Hindlimb muscle (tissue), 1 donor: ENCODE measurements around the gene FASN. TPM values are rescaled to one million over a fixed set of nuclear protein-coding genes. Genes with fewer than 3 reads are reported as not detected.

ENCODE experiments used
- DNase-seq: peaks from one replicate; pipeline ENCODE4 v3.0.0-alpha.2; 2013
- polyA plus RNA-seq: library from polyadenylated mRNA; unstranded; fragments of 120-200 nt; gene quantifications from one replicate; pipeline ENCODE4 v1.2.1, GENCODE V29; 2013; ENCODE audit not compliant: insufficient read length

Gene FASN
- polyA plus RNA-seq, 1 donor: 34.7 TPM

DNA sequence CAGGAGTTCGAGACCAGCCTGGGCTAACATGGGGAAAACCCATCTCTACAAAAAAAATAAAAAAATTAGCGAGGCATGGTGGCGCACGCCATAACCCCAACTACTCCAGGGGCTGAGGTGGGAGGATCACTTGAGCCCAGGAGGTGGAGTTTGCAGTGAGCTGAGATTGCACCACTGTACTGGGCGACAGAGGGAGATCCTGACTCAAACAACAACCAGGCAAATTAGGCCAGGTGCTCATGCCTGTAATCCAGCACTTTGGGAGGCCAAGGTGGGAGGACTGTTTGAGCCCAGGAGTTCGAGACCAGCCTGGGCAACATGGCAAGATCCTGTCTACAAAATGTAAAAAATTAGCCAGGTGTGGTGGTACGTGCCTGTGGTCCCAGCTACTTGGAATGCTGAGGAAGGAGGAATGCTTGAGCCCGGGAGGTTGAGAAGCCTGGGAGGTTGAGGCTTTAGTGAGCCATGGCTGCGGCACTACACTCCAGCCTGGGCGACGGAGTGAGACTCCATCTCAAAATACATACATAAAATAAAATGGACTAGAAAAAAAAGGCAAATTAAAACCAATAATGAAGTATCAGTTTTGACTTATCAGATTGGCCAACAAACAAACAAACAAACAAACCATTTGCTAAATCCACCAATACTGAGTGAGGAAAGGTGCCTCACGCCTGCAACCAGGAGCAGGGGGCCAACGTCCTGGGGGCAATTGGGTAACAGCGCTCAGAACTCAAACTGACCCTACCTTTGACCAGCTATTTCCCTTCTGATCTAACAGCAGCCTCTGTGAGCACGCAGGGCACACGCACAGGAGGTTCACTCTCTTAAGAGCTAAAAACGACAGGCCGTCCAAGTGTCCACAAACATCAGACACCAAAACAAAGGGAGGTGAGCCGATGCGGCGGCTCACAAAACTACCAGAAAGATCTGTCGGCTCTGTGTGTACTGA lies 19.4 kb upstream of the FASN start:
- no peak for DNase-seq

DNA sequence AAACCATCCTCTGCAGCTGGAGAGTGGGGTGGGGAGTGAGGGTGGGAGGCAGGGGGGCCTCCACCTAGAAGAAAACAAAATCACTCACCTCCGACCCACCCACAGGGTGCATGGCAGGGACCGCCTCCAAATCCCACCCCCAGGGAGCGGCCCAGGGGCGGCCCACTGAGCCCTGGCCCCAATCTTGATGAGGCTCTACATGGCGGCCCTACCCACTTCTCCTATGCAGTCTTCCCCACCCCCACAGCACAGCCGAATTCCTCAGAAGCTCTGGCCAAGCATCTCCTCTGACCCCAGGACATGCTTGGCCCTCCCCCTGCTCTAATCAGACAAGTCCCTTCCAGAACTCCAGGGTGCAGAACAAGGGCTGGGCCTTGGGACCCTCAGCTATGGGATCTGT lies 18.2 kb upstream of the FASN start:
- DNase-seq: no peak

GRCh38 chr17:82114872-82115271 lies 16.8 kb upstream of the FASN start:
- DNase-seq: no peak

DNA sequence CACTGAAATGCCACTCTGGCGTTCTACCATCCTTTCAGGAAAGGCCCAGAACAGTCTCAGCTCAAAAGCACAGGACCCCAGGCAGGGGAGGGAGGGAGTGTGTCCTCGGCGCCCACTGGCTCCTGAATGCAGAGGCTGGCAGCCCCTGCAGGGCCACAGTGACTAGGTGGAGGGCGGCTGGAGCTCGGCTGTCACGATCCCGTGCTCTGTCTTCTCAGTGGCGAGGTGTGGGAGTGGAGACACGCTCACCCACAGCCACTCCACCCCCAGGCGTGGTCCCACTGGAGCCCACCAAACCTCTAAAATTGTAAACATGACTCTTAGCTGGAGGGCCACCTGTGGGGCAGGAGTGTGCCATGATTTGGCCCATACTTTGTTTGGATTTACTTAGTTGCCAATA lies 16.4 kb upstream of the FASN start:
- DNase-seq: no peak

GRCh38 chr17:82113941-82114340 lies 15.9 kb upstream of the FASN start:
- DNase-seq: no peak

GRCh38 chr17:82113422-82113821 lies 15.4 kb upstream of the FASN start:
- DNase-seq: no peak

- no peak for DNase-seq
Measured at GRCh38 chr17:82112914-82113311, 14.9 kb upstream of the FASN start.

GRCh38 chr17:82112181-82112913 lies 14.3 kb upstream of the FASN start:
- DNase-seq: no peak

DNA sequence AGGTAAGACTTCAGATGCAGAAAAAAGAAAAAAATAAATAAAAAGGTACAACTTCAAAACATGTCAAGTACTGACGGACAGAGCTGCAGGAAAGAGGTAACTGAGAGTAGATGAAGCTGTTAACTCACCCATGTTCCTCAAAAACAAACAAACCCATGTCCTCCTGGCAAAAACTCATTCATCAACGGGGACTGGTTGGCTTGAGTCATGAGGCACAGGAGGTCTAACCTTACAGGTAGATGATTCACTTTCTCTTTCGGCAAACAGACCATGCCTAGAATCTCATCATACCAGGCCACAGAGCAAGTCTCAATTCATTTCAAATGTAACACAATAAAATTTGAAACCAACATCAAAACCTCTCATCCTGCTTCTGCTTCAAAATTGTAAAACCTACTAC lies 12.3 kb upstream of the FASN start:
- DNase-seq: no peak

DNA sequence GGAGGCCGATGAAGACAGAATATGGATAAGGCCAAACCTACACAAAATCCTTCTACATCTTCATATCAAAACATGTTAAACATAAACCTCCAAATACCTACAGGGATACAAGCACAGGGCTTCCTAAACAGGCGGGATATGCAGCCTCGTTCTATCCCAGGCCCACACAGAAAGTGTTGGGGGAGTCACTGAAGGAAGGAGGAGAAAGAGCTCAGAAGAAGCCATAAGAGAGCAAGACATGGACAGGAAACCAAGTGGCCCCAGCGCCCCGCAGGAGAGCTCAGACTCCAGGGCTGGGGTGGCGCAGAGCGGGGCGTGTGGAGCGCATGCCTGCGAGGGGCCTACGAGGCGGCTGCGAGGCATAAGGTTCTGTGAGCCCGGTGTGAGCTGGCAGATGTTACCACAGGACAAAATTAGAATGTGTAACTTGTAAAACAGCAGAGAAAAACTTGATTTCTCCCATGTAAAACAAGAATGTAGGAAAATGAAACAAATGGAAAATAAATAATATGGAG lies 11.0 kb upstream of the FASN start:
- DNase-seq: no peak

DNA sequence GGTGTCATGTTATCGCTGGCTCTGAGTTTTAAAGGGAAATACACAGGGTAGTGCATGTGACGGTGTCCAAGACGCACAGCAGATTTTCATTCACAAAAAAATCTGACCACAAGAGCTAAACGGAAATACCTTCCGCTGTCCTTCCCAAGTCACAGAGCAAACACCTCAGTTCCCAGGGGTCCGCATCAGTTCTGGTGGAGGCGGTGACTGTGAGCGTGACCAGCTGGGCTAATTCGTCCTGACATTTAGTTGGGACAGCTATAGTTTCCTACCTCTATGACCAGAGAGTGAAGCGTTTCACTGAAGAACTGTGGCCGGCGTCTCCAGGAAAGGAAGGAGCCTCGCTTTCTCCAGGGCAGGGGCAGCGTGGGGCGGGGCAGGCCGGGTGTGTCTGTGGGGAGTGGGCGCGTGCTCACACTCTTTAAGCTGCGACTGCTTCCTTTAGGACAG lies 10.5 kb upstream of the FASN start:
- no peak for DNase-seq

DNA sequence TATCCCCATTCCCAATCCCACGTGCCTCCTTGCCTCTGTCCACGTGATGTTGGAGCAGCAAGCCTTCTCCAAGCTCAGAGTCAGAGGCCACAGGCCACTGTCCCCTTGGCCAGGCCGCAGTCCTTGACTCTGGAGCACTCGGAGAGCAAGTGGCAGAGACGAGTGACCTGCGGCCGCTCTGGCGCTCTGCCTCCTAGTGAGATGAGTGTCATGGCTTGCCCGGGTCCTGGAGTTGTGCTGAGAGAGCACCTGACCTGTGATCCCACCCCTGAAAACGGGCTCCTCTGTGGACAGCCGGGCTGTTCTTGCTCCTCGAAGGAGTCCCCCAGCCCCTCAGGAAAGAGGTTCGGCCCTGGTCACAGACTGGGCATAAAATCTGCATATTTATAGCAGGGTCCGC lies 10.0 kb upstream of the FASN start:
- DNase-seq: no peak

DNA sequence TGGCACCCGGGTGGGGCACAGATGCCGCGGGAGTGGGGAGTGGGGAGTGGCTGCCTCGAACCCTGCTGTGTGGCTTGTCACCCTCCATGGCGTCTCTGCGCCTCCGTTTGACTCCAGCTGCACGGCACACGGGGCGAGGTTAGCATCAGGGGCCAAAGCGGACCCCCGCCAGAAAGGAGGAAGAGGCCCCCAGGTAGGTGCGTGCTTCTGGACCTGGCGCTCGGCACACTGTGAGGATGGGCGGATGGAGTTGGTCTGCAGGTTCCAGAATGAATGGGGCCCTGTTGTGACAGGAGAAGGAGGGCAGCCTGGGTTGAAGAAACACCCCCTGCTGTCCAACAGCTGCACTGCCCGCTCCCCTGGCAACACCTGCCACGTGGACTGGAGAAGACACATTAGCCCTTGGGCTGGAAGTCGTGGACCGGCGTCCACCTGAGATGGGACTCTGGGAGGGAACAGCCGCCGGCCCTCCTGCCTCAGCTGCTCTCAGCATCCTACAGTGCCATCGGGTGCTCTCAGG lies 9.4 kb upstream of the FASN start:
- DNase-seq: no peak

- DNase-seq: no peak
Measured at GRCh38 chr17:82106688-82107305, 8.8 kb upstream of the FASN start.

DNA sequence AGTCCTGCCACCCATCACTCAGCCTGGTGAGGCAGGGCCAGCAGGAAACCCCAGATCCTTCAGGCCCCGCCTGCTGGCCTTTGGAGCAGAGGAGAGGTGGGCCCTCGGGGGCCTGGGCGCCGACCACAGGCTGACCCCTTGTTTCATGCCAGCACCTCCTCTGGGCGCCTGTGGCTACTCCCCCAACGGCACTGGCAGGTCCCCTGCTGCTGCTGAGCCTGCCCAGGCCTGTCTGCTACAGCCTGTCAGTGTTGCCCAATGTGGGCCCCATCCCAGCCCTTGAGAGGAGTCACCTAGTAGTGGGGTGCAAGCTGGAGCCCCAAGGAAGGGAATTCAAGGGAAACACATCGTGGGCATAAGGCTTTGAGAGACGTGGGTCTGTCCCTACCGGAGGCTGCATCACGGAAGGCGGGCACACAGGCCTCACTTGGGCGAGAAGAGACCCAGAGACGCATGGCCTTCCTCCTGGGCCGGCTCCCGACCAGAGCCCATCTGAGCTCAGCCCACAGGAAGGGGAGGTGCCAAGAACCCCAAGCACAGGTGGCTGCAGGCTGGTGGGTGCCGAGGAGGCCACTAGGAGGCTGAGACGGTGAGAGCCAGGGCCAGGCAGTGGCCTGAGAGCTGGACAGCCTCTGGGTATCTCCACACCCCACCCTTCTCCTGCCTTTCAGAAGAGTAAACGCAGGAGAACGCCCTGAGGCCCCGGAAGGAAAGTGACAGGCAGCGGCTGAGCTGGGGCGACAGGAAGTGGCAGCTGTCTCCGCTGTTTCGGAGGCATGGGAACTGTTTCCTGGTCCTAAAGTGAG lies 8.0 kb upstream of the FASN start:
- peak; percentile 43 for DNase-seq

DNA sequence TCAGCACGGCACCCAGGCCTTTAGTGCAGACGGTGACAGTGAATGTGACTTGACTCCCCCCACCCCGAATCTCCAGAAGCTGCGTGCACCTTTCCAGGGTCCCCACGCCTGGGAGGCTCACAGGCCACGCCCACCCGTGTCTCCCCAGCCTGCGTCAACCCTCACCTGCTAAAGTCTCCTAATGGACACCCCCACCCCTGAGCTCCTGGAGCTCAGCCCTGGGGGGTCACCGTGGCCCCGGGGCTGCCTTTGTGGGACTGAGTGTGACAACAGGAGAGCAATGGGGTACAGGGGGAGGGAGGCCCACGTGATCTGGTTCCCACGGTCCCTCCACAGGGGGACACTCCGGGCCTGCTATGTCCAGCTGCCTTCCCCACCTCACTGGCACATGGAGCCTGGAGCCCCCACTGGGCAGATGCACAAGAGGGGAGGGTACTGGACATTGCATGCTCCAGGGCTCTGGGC lies 7.4 kb upstream of the FASN start:
- no peak for DNase-seq

DNA sequence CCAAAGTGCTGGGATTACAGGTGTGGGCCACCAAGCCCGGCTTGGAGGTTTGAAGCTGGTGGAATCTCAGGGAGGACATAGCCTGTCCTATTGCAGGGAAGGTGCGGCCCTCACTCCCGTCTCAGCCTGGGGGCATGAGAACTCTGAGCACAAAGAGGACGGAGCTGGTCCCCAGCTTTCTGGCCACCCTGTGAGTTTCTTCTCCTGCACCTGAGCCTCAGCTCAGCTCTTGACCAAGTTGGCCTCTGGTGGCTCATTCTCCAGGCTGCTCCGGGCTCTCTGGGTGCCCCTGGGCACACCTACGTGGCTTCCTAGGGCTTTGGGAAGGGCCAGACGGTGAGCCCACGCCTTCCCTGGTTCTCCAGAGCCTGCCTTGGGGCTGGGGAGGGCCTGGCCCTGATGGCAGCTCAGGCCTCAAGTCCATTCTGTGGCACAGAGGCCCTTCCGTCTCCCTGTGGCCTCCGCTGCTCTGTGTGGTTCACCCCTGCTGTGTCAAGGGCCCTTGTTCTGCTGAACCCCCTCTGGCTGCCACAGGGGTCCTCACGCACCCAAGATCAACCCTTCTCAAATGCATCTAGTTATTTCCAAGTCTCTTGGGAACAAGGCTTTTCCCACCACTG lies 6.9 kb upstream of the FASN start:
- no peak for DNase-seq

DNA sequence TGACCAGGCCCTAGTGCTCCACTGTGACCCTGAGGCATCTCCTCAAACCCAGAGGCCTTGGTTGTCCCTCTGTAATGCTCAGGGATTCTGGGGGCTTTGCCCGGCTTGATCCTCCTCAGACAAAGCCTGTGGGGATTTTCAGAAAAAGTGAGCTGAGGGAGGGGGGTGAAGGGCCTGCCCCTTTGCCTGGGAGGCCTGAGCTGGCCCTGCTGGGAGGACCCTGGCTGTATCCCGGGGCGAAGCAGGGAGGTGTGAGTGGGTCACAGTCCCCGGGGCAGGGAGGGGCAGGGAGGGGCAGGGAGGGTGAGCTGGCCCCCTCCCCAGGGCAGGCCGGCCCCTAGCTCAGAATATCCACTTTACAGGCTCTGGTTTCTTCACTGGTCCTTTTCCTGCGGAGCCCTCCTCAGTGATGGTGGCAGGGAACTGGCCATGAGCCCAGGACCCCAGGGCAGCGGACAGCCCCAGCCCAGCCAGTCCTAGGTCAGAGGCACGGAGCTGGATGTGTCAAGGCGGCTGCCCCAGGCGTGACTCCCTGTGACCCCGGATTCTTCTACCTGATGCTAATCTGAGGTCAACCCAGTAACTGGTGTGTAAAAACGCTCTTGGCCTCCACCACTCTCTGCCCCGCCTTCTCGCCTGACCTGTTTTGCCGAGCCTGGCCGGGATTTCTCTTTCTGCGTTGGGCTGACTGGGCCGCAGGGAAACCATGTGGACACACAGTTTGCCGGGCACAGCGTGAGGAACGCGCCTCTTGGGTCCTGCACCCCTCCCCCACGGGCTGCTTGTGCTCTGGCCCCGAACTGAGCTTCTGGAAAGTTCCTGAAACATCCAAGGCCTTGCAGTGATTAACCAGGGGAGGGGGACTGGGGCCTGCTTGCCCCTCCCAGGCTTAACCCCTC lies 5.8 kb upstream of the FASN start:
- peak; percentile 66 for DNase-seq

GRCh38 chr17:82101767-82102679 lies 4.0 kb upstream of the FASN start:
- no peak for DNase-seq
